ENCODE measurements around the gene ARSB. TPM values are rescaled to one million over a fixed set of nuclear protein-coding genes. Genes with fewer than 3 reads are reported as not detected.
A peak's percentile ranks its signal among the peaks of the same experiment; 100 is the strongest.

The ARSB gene
- total and polyA plus RNA-seq, 12 donors = 1.9 to 24.5 (median 14.5) TPM

DNA sequence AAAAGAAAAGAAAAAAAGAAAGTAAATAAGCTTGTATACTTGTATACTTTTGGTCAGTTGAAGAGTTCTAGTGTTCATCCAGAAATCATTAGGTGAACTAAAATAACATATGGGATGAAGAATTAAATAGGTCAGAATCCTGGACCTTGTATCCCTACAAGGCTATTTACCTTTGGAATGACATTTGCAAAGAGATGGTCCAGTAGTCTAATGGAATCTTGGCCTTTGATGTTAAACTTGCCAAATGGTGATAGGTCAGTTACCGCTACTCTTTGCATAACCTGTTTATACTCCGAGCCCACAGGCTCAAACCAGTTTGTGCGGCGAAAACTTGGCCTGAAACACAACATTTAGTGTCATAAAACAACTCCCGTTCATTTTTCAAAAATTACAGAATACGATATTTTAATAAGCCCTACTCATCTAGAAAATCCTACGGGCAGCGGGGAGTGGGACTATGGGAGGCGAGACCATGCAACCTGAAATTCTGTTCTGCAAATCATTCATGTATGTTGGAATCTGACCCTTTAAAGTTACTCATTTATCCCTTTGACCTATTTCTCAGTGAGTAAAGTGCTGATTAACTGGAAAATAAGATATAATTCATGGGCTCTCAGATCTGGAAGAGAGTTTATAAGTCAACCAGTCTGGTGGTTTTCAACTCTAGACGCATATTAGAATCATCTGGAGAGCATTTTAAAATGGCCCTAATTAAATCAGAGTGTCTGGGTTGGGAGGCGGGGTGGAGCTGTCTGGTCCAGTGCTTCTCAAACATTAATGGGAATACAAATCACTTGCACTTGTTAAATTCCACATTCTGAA is 45.8 kb upstream of the ARSB start:
- H3K27me3 ChIP-seq = no peaks in the 10 kb centered on the region
- no peak for TF ChIP-seq POLR2A (IDR thresholded peaks at IDR 0.05)
- TF ChIP-seq, protein P1, sequence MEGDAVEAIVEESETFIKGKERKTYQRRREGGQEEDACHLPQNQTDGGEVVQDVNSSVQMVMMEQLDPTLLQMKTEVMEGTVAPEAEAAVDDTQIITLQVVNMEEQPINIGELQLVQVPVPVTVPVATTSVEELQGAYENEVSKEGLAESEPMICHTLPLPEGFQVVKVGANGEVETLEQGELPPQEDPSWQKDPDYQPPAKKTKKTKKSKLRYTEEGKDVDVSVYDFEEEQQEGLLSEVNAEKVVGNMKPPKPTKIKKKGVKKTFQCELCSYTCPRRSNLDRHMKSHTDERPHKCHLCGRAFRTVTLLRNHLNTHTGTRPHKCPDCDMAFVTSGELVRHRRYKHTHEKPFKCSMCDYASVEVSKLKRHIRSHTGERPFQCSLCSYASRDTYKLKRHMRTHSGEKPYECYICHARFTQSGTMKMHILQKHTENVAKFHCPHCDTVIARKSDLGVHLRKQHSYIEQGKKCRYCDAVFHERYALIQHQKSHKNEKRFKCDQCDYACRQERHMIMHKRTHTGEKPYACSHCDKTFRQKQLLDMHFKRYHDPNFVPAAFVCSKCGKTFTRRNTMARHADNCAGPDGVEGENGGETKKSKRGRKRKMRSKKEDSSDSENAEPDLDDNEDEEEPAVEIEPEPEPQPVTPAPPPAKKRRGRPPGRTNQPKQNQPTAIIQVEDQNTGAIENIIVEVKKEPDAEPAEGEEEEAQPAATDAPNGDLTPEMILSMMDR (IDR thresholded peaks at IDR 0.05) = no peak
- intact Hi-C loops (cut with DNase I) = no loop called here

DNA sequence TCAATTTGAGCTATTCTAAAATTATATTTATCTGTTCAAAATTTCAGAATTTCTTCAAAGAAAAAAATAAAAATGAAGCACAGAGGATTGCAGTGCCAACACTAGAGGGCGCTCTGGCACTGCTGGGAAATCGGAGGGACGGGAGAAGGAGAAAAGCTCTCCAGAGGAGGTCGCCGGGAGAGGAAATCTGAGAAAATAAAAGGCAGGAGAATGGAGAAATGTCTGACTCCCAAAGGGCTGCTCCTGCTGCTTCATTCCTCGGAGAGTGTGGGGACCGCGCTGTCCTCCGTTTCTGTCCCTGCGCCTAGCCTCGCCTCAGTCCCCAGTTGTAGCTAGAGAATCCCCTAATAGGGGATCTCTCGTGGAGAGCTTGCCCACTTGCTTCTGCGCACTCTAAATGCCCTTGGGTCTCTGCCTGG is 40.0 kb upstream of the ARSB start:
- no peaks in the 10 kb centered on the region for H3K9me3 ChIP-seq (replicated peaks in 1 of 3)
- 3 to 9% (median 7%) methylated on average over 10 to 13 of the region's 13 CpGs for WGBS, 4 donors
- intact Hi-C loops (cut with DNase I) = loop anchor here (10.0 kb wide), 2 partner anchors 440 to 450 kb away; no protein-coding TSS in a partner anchor
- peak; percentile 54 to 74 (median 69) for DNase-seq
- TF ChIP-seq, protein P1 (IDR thresholded peaks at IDR 0.05) = peak; percentile 88 to 99 (median 94)
- TF ChIP-seq POLR2A (IDR thresholded peaks at IDR 0.05) = no peak
- H3K4me1 ChIP-seq (replicated peaks in 1 of 2) = no peaks in the 10 kb centered on the region
- H3K27me3 ChIP-seq = no peaks in the 10 kb centered on the region
- no peak overlapping the region for H3K27ac ChIP-seq
- H3K36me3 ChIP-seq (replicated peaks in 1 of 2) = no peaks in the 10 kb centered on the region
- peak overlapping the region in 1 of 4 donors; percentile 13 for H3K4me3 ChIP-seq

More for the DNA sequence above, 45.8 kb upstream of the ARSB start:
- no peak overlapping the region for H3K4me3 ChIP-seq
- DNase-seq = no peak
- no peak overlapping the region for H3K27ac ChIP-seq
- no peaks in the 10 kb centered on the region for H3K9me3 ChIP-seq (replicated peaks in 1 of 3)
- no peaks in the 10 kb centered on the region for H3K4me1 ChIP-seq (replicated peaks in 1 of 2)
- H3K36me3 ChIP-seq (replicated peaks in 1 of 2) = no peaks in the 10 kb centered on the region
- 90 to 95% (median 92%) methylated on average over 11 of the region's 11 CpGs for WGBS, 4 donors

DNA sequence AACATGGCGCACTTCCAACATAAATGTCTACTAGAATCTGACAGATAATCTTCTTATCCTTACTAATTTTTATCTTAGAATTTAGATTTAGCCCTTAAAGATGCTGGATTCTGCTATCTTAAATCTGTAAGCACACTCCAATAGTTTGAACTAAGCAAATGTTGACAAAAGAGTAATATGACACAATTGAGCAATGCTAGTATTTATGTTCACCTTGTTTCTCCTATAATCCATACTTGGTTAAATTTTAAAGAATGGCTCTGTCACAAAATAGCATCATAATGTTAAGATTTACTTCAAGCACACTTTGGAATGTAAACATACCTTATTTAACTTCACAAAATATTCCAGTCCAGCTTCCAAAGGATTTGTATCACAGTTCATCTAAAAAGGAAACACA is 38.8 kb upstream of the ARSB start:
- intact Hi-C loops (cut with DNase I) = loop anchor here (5.0 to 10.0 kb wide), 3 partner anchors 108 to 451 kb away; no protein-coding TSS in a partner anchor
- Histone ChIP-seq H3K36me3 (replicated peaks in 1 of 2) (no peaks in the 10 kb centered on the region), H3K27ac (no peak overlapping the region), H3K27me3 (no peaks in the 10 kb centered on the region), H3K4me3 (no peak overlapping the region), H3K4me1 (replicated peaks in 1 of 2) (no peaks in the 10 kb centered on the region), H3K9me3 (replicated peaks in 1 of 3) (no peaks in the 10 kb centered on the region)
- TF ChIP-seq POLR2A (IDR thresholded peaks at IDR 0.05) = no peak
- TF ChIP-seq, protein P1 (IDR thresholded peaks at IDR 0.05) = no peak
- no peak for DNase-seq
- WGBS, 4 donors = 90 to 94% (median 92%) methylated on average over 1 of the region's 1 CpG

DNA sequence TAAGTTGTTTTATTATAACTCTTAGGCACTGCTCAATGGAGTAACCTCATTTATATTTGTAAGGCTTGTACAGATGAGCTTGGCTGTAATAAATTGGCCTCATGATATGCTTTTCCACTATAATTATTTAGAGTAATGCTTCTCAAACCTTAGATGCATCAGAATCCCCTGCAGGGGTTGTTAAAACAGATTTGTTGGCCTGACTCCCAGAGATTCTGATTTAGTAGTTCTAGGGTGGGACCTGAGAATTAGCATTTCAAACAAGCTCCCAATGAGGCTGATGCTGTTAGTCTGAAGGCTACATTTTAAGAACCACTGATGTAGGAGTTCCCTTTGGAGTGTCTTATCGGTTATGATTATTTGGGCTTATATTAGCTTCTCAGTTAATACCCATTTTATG is 38.2 kb upstream of the ARSB start:
- intact Hi-C loops (cut with DNase I) = loop anchor here (5.0 to 10.0 kb wide), 3 partner anchors 109 to 451 kb away; no protein-coding TSS in a partner anchor
- WGBS, 4 donors = 83 to 100% (median 89%) methylated on average over 1 of the region's 1 CpG
- no peaks in the 10 kb centered on the region for H3K36me3 ChIP-seq (replicated peaks in 1 of 2)
- H3K4me3 ChIP-seq = no peak overlapping the region
- no peaks in the 10 kb centered on the region for H3K27me3 ChIP-seq
- no peaks in the 10 kb centered on the region for H3K4me1 ChIP-seq (replicated peaks in 1 of 2)
- H3K9me3 ChIP-seq (replicated peaks in 1 of 3) = no peaks in the 10 kb centered on the region
- DNase-seq = no peak
- H3K27ac ChIP-seq = no peak overlapping the region
- no peak for TF ChIP-seq POLR2A (IDR thresholded peaks at IDR 0.05)
